K562 (cell line): ENCODE results near the gene LRP3. TPM values are rescaled to one million over a fixed set of nuclear protein-coding genes. Genes with fewer than 3 reads are reported as not detected.

Experiments
- PTBP1 ChIP-seq: fragments of 200-400 bp; formaldehyde crosslinking; IDR thresholded peaks from 2 replicates; pipeline ENCODE4 v1.6.1; 2017; ENCODE audit warnings: low read depth, low read length
- RAD21 ChIP-seq, 2 experiments: fragments of 250-450 bp in 1 of 2; fragments of 450-650 bp in 1 of 2; sonication (Bioruptor Pico) in 1 of 2; formaldehyde crosslinking in 1 of 2; IDR thresholded peaks in 1 of 2; conservative IDR thresholded peaks in 1 of 2; 2 replicates each; pipeline versions ENCODE4 v1.4.0 to v1.8.0; 2020 to 2022; ENCODE audit warnings: mild to moderate bottlenecking in 2 of 2, moderate library complexity in 1 of 2
- RNF2 ChIP-seq: sonication (generic); IDR thresholded peaks from 2 replicates; pipeline ENCODE4 v1.6.1; 2016
- TCF7 ChIP-seq: sonication (generic); IDR thresholded peaks from 2 replicates; pipeline ENCODE4 v1.6.1; 2016; ENCODE audit warnings: antibody characterized with exemption, borderline replicate concordance
- TOE1 ChIP-seq, 2 experiments: fragments of 450-650 bp in 1 of 2; sonication (generic) in 1 of 2; formaldehyde crosslinking in 1 of 2; IDR thresholded peaks; 2 replicates each; pipeline versions ENCODE4 v1.7.1 to v1.8.0; 2016 to 2022; ENCODE audit warnings: borderline replicate concordance in 2 of 2, mild to moderate bottlenecking in 2 of 2, antibody characterized with exemption in 1 of 2, inconsistent platforms in 1 of 2, low read depth in 1 of 2, missing genetic modification reagents in 1 of 2, moderate library complexity in 1 of 2
- ZNF165 ChIP-seq: fragments of 250-450 bp; sonication (Bioruptor Pico); IDR thresholded peaks from 2 replicates; pipeline ENCODE4 v1.4.0; 2020; ENCODE audit warnings: borderline replicate concordance
- polyA plus RNA-seq, 8 experiments: library from polyadenylated mRNA; depleted of rRNA in 4 of 8; stranded (reverse) in 5 of 8; unstranded in 3 of 8; fragments of >200 nt; fragmentation: Nextera tagmentation in 2 of 8; fragmentation: Illumina TruSeq in 1 of 8; extraction: Ambion mirVana in 2 of 8; extraction: Trizol in 1 of 8; gene quantifications; 2 replicates each; pipeline versions ENCODE4 v1.2.1 to v1.2.3, GENCODE V29; 2011 to 2014; ENCODE audit warnings: inconsistent platforms in 1 of 8, missing spikeins in 1 of 8
- total RNA-seq, 7 experiments: library from RNA; depleted of rRNA in 6 of 7; stranded (reverse); fragments of >200 nt in 6 of 7; fragmentation: Illumina TruSeq in 2 of 7; extraction: Trizol in 2 of 7; gene quantifications; 2 replicates each; pipeline versions ENCODE4 v1.2.1 to v1.2.3, GENCODE V29; 2011 to 2021; ENCODE audit warnings: low replicate concordance in 1 of 7
- TF ChIP-seq, protein P1 (sequence below): fragments of 450-650 bp; IDR thresholded peaks from 2 replicates; pipeline ENCODE4 v1.6.1; 2016; ENCODE audit warnings: mild to moderate bottlenecking, moderate library complexity

Gene LRP3
- total and polyA plus RNA-seq, 9 of the 15 experiments (the other 6 are each of a cell fraction or from before 2014, with no cell fraction given): 0.29 TPM; not detected in 8

GRCh38 chr19:33177417-33177979, 16.6 kb upstream of the LRP3 start (continued):
- TF ChIP-seq, protein P1, sequence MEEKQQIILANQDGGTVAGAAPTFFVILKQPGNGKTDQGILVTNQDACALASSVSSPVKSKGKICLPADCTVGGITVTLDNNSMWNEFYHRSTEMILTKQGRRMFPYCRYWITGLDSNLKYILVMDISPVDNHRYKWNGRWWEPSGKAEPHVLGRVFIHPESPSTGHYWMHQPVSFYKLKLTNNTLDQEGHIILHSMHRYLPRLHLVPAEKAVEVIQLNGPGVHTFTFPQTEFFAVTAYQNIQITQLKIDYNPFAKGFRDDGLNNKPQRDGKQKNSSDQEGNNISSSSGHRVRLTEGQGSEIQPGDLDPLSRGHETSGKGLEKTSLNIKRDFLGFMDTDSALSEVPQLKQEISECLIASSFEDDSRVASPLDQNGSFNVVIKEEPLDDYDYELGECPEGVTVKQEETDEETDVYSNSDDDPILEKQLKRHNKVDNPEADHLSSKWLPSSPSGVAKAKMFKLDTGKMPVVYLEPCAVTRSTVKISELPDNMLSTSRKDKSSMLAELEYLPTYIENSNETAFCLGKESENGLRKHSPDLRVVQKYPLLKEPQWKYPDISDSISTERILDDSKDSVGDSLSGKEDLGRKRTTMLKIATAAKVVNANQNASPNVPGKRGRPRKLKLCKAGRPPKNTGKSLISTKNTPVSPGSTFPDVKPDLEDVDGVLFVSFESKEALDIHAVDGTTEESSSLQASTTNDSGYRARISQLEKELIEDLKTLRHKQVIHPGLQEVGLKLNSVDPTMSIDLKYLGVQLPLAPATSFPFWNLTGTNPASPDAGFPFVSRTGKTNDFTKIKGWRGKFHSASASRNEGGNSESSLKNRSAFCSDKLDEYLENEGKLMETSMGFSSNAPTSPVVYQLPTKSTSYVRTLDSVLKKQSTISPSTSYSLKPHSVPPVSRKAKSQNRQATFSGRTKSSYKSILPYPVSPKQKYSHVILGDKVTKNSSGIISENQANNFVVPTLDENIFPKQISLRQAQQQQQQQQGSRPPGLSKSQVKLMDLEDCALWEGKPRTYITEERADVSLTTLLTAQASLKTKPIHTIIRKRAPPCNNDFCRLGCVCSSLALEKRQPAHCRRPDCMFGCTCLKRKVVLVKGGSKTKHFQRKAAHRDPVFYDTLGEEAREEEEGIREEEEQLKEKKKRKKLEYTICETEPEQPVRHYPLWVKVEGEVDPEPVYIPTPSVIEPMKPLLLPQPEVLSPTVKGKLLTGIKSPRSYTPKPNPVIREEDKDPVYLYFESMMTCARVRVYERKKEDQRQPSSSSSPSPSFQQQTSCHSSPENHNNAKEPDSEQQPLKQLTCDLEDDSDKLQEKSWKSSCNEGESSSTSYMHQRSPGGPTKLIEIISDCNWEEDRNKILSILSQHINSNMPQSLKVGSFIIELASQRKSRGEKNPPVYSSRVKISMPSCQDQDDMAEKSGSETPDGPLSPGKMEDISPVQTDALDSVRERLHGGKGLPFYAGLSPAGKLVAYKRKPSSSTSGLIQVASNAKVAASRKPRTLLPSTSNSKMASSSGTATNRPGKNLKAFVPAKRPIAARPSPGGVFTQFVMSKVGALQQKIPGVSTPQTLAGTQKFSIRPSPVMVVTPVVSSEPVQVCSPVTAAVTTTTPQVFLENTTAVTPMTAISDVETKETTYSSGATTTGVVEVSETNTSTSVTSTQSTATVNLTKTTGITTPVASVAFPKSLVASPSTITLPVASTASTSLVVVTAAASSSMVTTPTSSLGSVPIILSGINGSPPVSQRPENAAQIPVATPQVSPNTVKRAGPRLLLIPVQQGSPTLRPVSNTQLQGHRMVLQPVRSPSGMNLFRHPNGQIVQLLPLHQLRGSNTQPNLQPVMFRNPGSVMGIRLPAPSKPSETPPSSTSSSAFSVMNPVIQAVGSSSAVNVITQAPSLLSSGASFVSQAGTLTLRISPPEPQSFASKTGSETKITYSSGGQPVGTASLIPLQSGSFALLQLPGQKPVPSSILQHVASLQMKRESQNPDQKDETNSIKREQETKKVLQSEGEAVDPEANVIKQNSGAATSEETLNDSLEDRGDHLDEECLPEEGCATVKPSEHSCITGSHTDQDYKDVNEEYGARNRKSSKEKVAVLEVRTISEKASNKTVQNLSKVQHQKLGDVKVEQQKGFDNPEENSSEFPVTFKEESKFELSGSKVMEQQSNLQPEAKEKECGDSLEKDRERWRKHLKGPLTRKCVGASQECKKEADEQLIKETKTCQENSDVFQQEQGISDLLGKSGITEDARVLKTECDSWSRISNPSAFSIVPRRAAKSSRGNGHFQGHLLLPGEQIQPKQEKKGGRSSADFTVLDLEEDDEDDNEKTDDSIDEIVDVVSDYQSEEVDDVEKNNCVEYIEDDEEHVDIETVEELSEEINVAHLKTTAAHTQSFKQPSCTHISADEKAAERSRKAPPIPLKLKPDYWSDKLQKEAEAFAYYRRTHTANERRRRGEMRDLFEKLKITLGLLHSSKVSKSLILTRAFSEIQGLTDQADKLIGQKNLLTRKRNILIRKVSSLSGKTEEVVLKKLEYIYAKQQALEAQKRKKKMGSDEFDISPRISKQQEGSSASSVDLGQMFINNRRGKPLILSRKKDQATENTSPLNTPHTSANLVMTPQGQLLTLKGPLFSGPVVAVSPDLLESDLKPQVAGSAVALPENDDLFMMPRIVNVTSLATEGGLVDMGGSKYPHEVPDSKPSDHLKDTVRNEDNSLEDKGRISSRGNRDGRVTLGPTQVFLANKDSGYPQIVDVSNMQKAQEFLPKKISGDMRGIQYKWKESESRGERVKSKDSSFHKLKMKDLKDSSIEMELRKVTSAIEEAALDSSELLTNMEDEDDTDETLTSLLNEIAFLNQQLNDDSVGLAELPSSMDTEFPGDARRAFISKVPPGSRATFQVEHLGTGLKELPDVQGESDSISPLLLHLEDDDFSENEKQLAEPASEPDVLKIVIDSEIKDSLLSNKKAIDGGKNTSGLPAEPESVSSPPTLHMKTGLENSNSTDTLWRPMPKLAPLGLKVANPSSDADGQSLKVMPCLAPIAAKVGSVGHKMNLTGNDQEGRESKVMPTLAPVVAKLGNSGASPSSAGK: peak; percentile 74
- TF ChIP-seq RAD21 (CRISPR knock-in tag; conservative IDR thresholded peaks at IDR 0.05 in 1 of 2, IDR thresholded peaks at IDR 0.05 in 1 of 2) (peak; percentile 24 to 50; a peak in 3 of 4 replicates), ZNF165 (CRISPR knock-in tag) (no peak), RNF2 (0 out of 2 replicates have a peak, but pooled peaks have one; percentile 23), TOE1 (IDR thresholded peaks at IDR 0.05; ENCODE audit: borderline replicate concordance) (0 out of 2 replicates have a peak, but pooled peaks have one; percentile 8), TOE1 (CRISPR knock-in tag; IDR thresholded peaks at IDR 0.05; ENCODE audit: borderline replicate concordance, low read depth) (no peak), TCF7 (no peak), PTBP1 (no peak)
